ENCODE measurements around the gene CBFA2T3. TPM values are rescaled to one million over a fixed set of nuclear protein-coding genes. Genes with fewer than 3 reads are reported as not detected.

The CBFA2T3 gene
- total RNA-seq, 4 donors from 2014 or later = 3.5 to 35.5 (median 6.8) TPM

DNA sequence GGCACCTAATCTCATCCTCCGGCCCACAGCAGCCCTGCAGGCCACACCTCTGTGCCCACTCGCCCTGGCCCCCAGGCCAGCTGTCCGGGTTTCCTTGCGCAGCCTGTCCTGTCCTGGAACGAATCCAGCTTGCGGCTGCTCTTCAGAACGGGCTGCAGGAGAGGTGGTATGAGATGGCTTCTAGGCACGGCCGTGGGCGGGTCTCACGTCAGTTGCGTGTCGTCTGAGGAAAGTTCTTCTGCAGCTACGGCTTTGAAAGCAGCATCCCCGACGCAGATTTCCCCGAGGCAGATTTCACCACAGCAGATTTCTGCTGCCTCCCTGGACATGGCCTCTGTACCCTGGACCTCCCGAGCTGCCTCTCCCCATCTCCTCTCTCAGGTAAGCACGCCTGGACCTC, 138.4 kb downstream of the CBFA2T3 start:
- Histone ChIP-seq H3K27ac (no peak overlapping the region), H3K4me3 (no peak overlapping the region), H3K9me3 (no peaks in the 10 kb centered on the region), H3K36me3 (peaks cover 0 to 29% (median 0%) of the 10 kb centered on the region in 3 donors), H3K27me3 (no peaks in the 10 kb centered on the region), H3K4me1 (no peaks in the 10 kb centered on the region)
- DNase-seq = no peak
- TF ChIP-seq POLR2A (IDR thresholded peaks at IDR 0.05) (no peak), CTCF (IDR thresholded peaks at IDR 0.05) (no peak)

- Histone ChIP-seq H3K4me1 (no peaks in the 10 kb centered on the region), H3K36me3 (peaks cover 0 to 29% (median 0%) of the 10 kb centered on the region in 3 donors), H3K27ac (no peak overlapping the region), H3K27me3 (no peaks in the 10 kb centered on the region), H3K4me3 (no peak overlapping the region), H3K9me3 (no peaks in the 10 kb centered on the region)
- no peak for DNase-seq
- no peak for TF ChIP-seq POLR2A (IDR thresholded peaks at IDR 0.05)
- TF ChIP-seq CTCF (IDR thresholded peaks at IDR 0.05) = peak in 1 of 6 experiments; percentile 8
Observed at GRCh38 chr16:88837806-88838205, 139.2 kb downstream of the CBFA2T3 start.

- no peaks in the 10 kb centered on the region for H3K4me1 ChIP-seq
- H3K4me3 ChIP-seq = no peak overlapping the region
- no peak for DNase-seq
- no peaks in the 10 kb centered on the region for H3K27me3 ChIP-seq
- TF ChIP-seq CTCF (IDR thresholded peaks at IDR 0.05) (no peak), POLR2A (IDR thresholded peaks at IDR 0.05) (no peak)
- H3K9me3 ChIP-seq = no peaks in the 10 kb centered on the region
- H3K36me3 ChIP-seq = peaks cover 0 to 29% (median 0%) of the 10 kb centered on the region in 3 donors
- H3K27ac ChIP-seq = no peak overlapping the region
Observed at GRCh38 chr16:88836791-88837190, 140.2 kb downstream of the CBFA2T3 start.

DNA sequence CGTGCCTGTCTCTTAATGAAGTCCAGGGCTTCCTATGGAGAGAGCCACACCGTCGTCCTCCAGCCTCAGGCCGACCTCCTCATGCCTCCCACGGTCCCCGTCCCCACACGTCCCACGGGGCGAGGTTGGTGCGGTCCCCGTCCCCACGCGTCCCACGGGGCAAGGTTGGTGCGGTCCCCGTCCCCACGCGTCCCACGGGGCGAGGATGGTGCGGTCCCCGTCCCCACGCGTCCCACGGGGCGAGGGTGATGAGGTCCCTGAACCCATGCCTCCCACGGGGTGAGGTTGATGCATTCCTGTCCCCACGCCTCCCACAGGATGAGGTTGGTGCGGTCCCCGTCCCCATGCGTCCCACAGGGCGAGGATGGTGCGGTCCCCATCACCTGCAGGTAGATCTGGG, 141.2 kb downstream of the CBFA2T3 start:
- TF ChIP-seq POLR2A (IDR thresholded peaks at IDR 0.05) = no peak
- Histone ChIP-seq H3K36me3 (peaks cover 0 to 24% (median 0%) of the 10 kb centered on the region in 3 donors), H3K27me3 (no peaks in the 10 kb centered on the region), H3K27ac (peak overlapping the region in 3 of 4 donors; percentile 17 to 63 (median 60)), H3K9me3 (no peaks in the 10 kb centered on the region), H3K4me3 (no peak overlapping the region), H3K4me1 (no peaks in the 10 kb centered on the region)
- DNase-seq = no peak

GRCh38 chr16:88835383-88835782, 141.6 kb downstream of the CBFA2T3 start:
- Histone ChIP-seq H3K36me3 (peaks cover 0 to 20% (median 0%) of the 10 kb centered on the region in 3 donors), H3K27ac (peak overlapping the region in 3 of 4 donors; percentile 17 to 73 (median 60))
- peak in 1 of 3 donors; percentile 56 for DNase-seq

DNA sequence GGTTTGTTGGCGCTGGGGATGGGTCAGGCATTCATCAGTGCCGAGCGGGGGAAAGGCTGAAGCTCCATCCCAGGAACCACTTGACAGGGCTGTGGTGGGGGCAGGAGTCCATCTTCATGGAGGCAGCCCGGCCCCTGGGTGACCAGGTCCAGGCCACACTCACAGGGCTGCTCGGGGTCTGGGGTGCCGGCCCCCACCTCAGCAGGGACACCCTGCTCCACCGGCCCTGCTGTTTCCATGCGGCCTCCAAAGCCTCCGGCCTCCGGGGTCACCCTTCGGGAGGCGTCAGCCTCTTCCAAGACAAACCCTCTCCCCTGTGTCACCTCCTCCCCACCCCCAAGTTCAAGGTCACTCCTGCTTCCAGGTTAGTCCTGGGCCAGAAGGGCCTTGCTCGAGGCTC, 142.3 kb downstream of the CBFA2T3 start:
- DNase-seq = no peak
- Histone ChIP-seq H3K27ac (peak overlapping the region in 2 of 4 donors; percentile 60 to 73), H3K4me1 (no peaks in the 10 kb centered on the region), H3K27me3 (no peaks in the 10 kb centered on the region), H3K9me3 (no peaks in the 10 kb centered on the region), H3K4me3 (peak overlapping the region in 1 of 4 donors; percentile 24), H3K36me3 (peaks cover 0 to 14% (median 0%) of the 10 kb centered on the region in 3 donors)
- TF ChIP-seq POLR2A (IDR thresholded peaks at IDR 0.05) (no peak), CTCF (IDR thresholded peaks at IDR 0.05) (no peak)

More at GRCh38 chr16:88835383-88835782, 141.6 kb downstream of the CBFA2T3 start:
- Histone ChIP-seq H3K9me3 (no peaks in the 10 kb centered on the region), H3K27me3 (no peaks in the 10 kb centered on the region), H3K4me3 (peak overlapping the region in 1 of 4 donors; percentile 24), H3K4me1 (no peaks in the 10 kb centered on the region)
- TF ChIP-seq CTCF (IDR thresholded peaks at IDR 0.05) (no peak), POLR2A (IDR thresholded peaks at IDR 0.05) (no peak)
